ENCODE results near the gene POFUT1.

DNA sequence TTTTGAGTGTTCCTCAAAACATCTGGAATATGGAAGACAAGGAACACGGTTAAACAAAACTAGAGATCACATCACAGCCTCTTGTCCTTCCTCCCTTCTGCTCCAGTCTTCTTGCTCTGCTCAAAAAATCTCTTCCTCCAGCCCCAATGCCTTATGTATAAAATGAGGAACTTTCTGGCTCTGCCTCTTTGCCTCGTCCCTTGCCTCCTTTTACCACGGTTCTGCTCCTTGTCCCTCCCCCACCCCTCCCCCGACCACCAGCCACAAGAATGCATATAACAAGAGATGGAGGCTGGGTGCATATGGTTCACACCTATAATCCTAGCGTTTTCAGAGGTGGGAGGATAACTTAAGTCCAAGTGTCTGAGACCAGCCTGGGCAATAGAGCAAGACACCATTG is 43.7 kb upstream of the POFUT1 start:
- TF ChIP-seq EZH2 (IDR thresholded peaks at IDR 0.05; ENCODE audit: low read length) = no peak
- TF ChIP-seq, protein P1, sequence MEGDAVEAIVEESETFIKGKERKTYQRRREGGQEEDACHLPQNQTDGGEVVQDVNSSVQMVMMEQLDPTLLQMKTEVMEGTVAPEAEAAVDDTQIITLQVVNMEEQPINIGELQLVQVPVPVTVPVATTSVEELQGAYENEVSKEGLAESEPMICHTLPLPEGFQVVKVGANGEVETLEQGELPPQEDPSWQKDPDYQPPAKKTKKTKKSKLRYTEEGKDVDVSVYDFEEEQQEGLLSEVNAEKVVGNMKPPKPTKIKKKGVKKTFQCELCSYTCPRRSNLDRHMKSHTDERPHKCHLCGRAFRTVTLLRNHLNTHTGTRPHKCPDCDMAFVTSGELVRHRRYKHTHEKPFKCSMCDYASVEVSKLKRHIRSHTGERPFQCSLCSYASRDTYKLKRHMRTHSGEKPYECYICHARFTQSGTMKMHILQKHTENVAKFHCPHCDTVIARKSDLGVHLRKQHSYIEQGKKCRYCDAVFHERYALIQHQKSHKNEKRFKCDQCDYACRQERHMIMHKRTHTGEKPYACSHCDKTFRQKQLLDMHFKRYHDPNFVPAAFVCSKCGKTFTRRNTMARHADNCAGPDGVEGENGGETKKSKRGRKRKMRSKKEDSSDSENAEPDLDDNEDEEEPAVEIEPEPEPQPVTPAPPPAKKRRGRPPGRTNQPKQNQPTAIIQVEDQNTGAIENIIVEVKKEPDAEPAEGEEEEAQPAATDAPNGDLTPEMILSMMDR (optimal IDR thresholded peaks at IDR 0.05 in 1 of 3, IDR thresholded peaks at IDR 0.05 in 1 of 3, conservative IDR thresholded peaks at IDR 0.05 in 1 of 3; ENCODE audit: extremely low read depth in 1 of 3, insufficient read depth in 2 of 3, low read length in 3 of 3) = no peak
